ENCODE results near the gene ROGDI.

Gene ROGDI

DNA sequence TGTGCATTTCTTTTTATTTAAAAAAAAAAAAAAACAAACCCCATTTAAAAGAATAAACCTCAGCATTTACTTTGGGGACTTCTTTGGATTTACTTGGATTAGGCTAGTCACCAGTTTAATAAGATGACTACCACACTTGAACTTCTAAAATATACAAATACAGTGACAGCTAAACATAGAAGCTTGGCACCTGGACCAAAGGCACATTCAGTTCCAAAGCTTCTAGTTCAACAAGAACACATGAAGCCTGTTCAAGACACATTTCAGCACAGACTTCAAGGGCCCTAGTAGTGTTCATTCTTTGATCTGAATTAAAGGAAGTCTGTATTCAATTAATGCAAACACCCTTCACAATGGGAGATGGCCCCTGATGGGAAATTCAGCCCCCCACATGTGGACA lies 11.6 kb upstream of the ROGDI start:
- no peak for DNase-seq

DNA sequence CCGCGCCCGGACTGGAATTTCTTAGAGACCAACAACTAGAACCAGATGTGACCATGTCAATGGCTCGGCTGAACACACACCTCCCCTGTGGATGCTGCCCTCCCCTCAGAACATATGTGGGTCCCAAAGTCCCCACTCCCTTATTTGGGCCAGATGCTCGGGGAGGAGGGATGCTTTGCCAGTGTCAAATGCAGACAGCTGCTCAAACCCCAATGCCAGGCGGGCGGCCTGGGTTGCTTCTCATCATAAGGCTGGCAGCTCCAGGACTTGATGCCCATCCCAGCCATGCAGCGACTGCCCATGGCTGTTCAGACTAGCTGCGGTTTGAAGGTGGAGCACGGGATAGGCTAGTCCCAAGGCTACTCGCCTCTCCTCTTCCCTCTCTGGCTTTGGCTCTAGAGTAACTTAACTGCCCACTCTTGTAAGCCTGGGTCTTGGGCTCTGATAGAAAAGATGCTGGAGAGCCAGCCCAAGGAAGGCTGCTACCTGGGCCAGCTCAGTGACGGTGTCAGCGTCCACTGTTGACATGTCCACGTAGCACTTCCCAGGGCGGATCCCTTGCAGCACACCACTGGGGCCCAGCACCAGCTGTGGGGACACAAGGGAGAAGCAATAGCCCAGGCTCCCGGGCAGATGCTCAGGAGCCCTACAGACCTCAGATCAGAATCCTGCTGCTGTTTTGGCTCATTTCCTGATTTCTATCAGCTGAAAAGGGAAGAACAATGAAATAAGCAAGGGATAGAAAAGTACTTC lies 11.0 kb upstream of the ROGDI start:
- no peak for DNase-seq

DNA sequence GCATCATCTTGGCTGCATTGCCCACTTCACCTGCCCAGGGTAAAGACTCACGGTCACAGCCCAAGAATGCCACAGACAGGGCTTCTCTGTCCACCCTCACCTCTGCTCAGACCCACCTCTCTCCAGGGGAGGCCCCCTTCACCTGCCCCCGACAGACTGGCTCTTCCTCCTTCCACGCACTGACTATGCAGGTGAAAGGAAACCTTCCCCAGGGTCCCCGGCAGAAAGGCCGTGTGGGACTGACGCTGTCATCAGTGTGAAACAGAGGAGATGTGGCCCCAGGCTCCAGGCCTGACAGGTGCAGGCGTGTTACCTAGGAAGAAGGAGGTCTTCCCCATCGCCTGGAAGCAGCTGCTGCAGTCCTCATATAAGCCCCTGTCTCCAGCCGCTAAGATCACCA lies 9.3 kb upstream of the ROGDI start:
- no peak for DNase-seq

GRCh38 chr16:4811242-4811641 lies 8.8 kb upstream of the ROGDI start:
- no peak for DNase-seq

DNA sequence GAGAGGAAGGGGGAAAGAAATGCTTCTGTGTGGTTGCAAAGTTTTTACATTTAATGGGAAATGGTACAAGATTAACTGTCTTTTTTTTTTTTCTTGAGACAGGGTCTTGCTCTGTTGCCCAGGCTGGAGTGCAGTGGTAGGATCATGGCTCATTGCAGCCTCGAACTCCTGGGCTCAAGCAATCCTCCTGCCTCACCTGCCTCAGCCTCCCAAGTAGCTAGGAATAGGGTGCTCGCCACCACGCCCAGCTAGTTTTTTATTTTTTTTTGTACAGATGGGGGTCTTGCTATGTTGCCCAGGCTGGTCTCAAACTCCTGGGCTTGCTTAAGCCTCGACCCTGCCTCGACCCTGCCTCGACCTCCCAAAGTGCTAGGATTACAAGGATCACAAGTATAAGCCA lies 3.8 kb upstream of the ROGDI start:
- DNase-seq = no peak

GRCh38 chr16:4805231-4805630 lies 2.8 kb upstream of the ROGDI start:
- no peak for DNase-seq

- DNase-seq = no peak
Measured at GRCh38 chr16:4803898-4804762, 1.7 kb upstream of the ROGDI start.

- peak in 4 of 56 donors; percentile 6 to 26 (median 12) for DNase-seq
Measured at GRCh38 chr16:4803401-4803844, 990 bp upstream of the ROGDI start.

DNA sequence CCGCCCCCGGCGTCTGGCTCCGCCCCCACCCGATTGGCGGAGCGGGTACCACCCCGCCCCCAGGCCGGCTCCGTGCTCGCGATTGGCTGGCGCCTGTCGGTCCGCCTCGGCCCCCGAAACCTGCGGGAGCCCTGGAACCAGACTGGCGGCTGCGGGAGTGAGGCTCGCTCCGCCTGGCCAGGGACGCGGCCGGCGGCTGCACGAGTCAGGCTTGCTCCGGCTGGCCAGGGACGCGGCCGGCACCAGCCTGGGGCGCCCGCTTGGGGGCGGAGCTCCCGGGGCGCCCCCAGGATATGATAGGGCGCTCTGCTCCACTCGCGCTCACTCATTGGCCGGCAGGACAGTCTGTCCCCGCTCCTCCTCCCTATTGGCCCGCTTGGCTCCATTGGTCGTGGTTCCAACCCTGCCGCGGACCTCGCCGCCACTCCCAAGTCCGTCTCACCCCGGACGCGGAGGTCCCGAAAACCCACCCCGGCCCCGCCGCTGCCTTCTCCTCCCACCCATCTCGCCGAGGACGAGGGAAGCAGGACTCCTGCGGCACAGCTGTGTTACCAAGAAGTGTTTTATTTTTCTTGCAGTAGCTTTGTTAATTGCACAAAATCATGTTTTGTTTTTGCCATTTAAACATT lies 340 bp upstream of the ROGDI start:
- DNase-seq = peak in 55 of 56 donors; percentile 63 to 99 (median 94)

GRCh38 chr16:4801051-4801961 lies 1.1 kb downstream of the ROGDI start:
- peak in 9 of 56 donors; percentile 32 to 60 (median 54) for DNase-seq

DNA sequence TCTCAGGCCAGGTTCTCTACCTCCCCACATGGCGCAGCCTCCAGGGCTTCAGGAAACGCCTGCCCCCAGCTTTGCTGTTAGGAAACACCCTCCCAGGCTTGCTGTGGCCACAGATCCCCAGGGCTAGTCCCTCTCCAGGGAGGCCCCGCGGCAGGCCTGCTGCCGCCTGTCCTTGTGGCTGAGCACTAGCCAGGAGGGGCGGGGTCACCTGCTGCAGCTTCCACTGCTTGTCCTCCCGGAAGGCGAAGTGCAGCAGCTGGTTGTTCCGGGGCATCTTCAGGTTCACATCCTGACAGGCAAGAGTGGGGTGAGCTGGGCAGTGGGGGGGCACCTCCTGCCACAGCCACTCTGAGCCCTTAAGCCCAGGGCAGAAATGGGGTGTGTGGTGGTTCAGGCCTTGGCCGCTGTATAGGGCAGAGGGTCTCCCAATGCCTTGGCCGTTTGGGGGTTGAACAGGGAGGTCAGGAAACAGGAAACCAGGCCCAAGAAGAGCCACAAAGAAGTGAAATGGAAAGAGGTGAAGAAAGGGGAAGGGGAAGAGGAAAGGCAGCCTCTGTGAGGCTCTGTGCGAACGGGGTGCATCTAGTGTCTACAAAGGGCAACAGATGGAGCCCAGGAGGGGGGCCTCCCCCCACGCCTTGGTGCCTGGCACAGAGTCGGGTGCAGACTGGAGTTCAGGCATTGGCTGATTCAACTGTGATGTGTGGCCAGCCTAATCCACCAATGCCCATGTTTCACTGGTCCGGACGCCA lies 2.0 kb downstream of the ROGDI start:
- DNase-seq = peak in 53 of 56 donors; percentile 25 to 92 (median 76)

- no peak for DNase-seq
Measured at GRCh38 chr16:4799171-4799855, 3.1 kb downstream of the ROGDI start.

DNA sequence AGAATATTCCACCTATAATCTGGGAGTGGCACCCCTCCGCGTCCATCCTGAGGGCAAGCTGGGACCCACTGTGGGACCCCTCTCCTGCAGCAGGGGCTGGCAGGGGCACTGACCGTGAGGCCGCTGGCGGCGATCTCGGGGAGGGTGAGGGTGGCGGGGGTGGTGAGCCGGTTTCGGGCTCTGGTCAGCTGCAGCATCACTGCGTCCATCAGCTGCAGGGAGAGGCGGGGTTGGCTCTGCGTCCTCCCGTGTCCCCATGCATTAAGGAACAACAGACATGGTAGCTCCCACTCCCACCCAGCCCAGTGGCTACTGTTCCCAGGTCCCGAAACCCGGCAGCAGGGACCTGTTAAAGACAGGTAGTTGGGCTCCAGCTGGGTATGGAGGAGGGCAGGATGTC lies 4.0 kb downstream of the ROGDI start:
- no peak for DNase-seq

DNA sequence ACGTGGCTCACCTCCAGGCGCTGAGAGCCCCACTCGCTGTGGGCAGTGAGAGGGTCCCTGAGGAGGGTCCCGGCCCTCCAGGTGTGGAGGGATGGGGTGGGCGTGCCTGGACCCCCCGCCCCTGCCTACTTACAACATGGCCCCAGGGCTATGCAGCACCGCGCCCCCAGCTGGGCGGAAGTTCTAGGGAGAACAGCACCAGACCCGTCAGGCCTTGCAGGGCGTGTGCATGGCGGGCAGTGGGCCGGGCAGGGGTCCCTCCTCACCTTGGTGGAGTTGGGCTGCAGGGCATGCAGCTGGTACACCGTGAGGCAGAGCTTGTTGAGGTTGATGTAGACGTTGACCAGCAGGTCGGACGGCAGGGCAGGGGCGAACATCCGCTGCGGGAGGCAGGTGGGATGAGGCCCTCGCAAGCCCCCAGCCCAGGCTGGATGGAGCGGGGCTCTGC lies 4.6 kb downstream of the ROGDI start:
- no peak for DNase-seq

DNA sequence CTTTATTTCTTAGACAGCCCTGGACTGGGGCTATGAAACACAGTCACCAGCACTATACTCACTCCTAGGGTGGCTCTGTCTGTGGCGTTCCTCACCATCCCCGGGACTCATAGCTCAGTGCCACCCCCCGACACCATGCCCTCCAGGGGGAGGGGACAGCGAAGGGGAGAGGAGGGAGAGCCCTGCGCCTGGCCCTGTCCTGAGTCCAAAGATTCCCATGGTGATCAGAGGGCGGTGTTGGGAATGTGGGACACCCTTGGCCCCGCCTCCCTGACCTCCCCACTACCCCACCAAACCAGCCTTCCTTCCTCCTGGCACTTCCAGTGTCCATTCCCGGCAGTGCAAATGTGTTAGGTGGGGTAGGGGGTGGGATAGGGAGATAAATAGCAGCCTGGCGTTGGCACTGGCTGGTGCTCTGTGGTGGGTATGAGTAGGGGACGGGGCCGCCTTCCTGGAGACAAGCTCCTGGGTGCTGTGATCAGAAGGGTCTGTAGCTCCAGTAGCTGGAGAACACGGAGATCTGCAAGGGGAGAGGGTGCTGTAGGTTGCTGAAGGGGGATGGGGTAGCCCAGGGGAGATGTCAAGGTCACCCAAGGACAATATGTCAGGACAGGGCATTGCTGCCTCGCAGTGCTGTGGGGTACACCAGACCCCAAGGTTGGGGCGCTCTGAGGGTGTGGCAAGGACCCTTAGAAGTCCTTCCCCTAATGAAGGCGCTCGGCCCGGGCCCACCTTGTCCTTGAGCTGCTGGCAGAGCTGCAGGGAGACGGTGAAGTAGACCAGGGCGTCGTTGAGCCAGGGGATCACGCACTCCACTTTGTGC lies 5.2 kb downstream of the ROGDI start:
- no peak for DNase-seq

- DNase-seq = no peak
Measured at GRCh38 chr16:4795828-4796572, 6.4 kb downstream of the ROGDI start.

GRCh38 chr16:4795181-4795827 lies 7.1 kb downstream of the ROGDI start, which contains the start of gene SMIM22:
Gene SMIM22, plus strand, starts transcription at chr16:4795369. Its CDS starts 366 bp downstream, at chr16:4795735.
- DNase-seq = peak in 4 of 56 donors; percentile 9 to 35 (median 24)

Measured in nucleus accumbens (tissue), 56 donors.